GM18951 (cell line): ENCODE results near the gene PAK6.

ENCODE experiments used
- POLR2A ChIP-seq: IDR thresholded peaks from 4 replicates; pipeline ENCODE4 v1.6.1; 2011; ENCODE audit warnings: mild to moderate bottlenecking; ENCODE audit not compliant: insufficient read length, insufficient read depth; ENCODE audit errors: extremely low read depth
- in situ Hi-C: fragments of 300-500 bp; cut with MboI; formaldehyde crosslinking; loops from one replicate; pipeline ENCODE4 v1.12.0; 2022; ENCODE audit warnings: low sequenced_read_pairs, mixed read lengths, inconsistent platforms; ENCODE audit not compliant: unreplicated experiment

PAK6 gene

DNA sequence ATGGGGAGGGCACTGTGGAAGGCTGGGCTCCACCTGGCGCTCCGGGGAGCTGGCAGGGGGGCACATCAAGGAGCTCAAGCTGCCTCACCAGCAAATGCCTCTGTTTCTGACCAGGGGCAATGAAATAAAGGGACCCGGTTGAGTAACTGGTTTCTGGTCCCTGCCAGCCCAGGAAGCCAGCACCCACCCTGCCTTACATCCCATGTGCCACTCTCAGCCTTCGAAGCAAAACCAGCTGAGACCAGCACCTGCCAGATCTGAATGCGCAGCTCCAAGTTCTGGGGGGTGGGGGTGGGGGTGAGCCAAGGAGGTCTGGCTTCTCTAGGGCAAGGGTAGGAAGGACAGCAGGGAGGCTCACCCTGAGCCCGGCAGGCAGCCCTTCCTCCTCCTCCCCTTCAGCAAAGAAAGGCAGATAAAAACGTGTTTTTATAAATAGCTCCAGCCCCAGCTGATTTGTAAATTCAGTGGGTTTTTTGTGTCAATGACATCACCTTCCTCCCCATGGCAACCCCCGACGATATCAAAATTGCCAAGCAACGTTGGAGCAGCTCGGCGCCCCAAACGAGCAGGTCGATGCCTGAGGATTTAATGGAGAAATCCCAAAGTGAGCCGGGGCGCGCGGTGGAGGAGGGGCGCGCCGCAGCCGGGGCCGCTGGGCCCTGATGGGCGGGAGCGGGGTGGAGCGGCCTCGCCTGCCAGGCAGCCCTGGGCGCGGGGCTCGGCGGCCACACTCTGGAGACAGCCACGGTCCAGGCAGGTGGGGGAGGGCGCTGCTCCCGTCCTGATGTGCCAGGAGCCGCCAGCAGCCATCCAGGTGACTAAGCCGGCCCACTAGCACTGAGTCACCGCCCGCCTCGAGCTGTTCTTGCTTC is at the start of gene PAK6:
Gene PAK6 (plus strand): TSS at position 532 of the 872 bp plus-strand sequence. CDS start 25,723 bp downstream, outside the sequence.
- in situ Hi-C loops: no loop called here
- no peak for TF ChIP-seq POLR2A

GRCh38 chr15:40190591-40190990 is 48.3 kb upstream of the PAK6 start:
- no peak for TF ChIP-seq POLR2A
- in situ Hi-C loops: no loop called here

DNA sequence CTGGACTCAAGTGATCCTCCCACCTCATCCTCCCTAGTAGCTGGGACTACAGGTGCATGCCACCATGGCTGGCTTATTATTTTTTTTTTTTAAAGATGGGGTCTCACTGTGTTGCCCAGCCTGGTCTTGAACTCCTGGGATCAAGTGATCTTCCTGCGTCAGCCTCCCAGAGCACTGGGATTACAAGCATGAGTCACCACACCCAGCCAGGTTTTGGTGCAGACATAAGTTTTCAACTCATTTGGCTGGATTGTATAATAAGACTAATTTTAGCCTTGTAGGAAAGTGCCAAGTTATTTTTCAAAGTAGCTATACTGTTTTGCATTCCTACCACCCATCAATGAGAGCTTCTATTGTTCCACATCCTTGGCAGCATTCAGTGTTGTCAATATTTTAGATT is 45.9 kb upstream of the PAK6 start:
- in situ Hi-C loops: no loop called here
- no peak for TF ChIP-seq POLR2A

DNA sequence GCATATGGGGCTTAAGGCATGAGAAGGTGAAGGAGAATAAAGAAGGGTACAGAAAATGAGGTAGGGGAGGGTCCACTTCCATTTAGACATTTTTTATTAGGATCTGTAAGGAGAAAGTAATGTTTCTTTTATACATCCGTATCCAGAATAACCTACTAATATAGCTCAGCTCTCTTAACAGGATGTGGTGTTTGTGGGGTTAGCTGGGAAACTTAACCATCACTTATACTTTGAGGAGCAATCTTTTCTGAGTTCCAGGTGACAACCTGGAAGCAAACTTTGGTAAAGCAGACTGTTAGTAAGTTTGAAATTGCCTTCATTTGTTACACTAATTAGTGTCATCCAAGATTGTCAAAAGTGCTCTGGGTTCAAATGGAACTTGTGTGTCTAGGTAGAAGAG is 41.4 kb upstream of the PAK6 start:
- in situ Hi-C loops: no loop called here
- TF ChIP-seq POLR2A: no peak

DNA sequence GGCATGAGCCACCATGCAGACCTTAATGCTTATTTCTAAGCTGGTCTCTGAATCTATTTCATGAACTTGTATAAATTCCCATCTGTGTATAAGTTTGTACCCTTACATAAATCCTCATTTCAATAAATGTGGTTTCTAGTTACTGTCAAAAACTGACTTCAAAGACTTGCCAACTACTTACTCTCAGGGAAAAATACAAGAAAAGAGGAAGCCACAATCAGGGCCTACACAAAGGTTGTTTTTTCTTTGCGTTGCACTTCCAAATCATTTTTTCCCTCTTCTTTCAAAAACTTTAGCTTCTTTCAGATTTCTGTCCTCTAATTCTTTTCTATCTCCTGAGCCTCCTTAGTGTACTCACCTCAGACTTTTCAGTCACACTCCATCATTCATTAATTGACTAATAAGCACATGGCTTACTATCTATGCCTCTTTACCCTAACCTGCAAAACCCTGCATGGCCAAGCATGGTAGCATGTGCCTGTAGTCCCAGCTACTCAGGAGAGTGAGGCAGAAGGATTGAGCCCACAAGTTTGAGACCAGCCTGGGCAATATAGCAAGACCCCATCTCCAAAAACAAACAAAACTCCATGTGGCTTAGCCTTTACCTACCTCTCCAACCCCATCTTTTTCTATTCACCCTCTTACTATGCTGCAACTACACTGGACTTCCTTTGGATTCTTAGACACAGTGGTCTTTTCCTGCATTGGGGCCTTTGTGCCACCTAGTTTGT is 40.3 kb upstream of the PAK6 start:
- in situ Hi-C loops: no loop called here
- no peak for TF ChIP-seq POLR2A

GRCh38 chr15:40204100-40204499 is 34.8 kb upstream of the PAK6 start:
- TF ChIP-seq POLR2A: no peak
- in situ Hi-C loops: no loop called here

DNA sequence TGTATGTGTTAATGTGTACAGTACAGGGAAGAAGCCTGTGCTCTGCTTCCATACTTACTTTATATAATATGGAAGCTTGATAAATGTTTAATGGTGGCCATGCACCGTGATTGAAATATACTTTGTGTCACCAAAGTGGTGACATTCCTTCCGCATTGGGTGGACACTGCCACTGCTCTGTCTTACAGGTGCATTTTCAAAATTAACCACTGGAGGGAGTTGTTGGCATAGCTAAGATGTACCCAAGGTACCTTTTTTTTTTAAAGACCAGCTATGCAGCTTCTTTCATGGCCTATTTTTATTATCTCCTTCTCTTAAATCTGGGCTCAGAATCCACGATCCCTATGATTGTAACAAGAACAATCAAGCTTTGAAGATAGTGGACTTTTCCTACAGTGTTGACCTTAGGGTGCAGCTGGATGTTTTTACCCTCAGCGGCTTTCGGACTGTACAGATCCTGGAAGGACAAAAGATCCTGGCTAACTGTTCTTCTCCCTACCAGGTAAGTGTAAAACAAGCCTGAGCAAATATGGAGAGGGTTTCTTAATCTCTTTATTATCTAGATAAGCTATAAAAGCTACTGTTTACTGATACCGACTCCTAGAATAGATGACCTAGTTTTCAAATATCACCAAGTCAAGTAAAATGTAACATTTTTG is 21.6 kb upstream of the PAK6 start:
- in situ Hi-C loops: no loop called here

GRCh38 chr15:40219801-40220200 is 19.1 kb upstream of the PAK6 start:
- in situ Hi-C loops: no loop called here
- TF ChIP-seq POLR2A: no peak

More for the DNA sequence above, 21.6 kb upstream of the PAK6 start:
- TF ChIP-seq POLR2A: no peak

DNA sequence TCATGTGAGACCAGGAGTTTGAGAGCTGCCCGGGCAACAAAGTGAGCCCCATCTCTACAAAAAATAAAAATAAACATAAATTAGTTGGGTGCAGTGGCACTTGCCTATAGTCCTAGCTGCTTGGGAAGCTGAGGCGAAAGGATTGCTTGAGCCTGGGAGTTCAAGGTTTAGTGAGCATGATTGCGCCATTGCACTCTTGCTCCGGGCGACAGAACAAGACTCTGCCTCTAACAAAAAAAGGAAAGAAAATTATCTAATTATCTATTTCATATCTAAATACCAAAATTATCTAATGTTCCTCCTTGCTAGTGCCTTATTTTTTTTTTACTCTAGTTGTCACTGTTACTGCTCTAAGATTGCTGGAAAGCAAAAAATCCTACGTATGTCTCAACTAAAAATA is 16.7 kb upstream of the PAK6 start:
- in situ Hi-C loops: no loop called here
- no peak for TF ChIP-seq POLR2A

- in situ Hi-C loops: no loop called here
- no peak for TF ChIP-seq POLR2A
These were observed 12.1 kb upstream of the PAK6 start for GRCh38 chr15:40226736-40227135.

DNA sequence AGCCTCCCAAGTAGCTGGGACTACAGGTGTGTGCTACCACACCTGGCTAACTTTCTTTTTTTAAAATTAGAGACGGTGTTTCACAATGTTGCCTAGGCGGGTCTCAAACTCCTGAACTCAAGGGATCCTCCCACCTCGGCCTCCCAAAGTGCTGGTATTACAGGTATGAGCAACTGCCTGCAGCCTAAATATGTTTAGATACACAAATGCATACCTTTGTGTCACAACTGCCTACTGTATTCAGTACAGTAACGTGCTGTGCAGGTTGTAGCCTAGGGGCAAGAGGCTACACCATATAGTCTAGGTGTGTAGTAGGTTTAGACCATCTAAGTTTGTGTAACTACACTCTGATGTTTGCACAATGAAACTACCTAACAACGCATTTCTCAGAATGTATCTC is 9.5 kb upstream of the PAK6 start:
- in situ Hi-C loops: no loop called here
- no peak for TF ChIP-seq POLR2A

DNA sequence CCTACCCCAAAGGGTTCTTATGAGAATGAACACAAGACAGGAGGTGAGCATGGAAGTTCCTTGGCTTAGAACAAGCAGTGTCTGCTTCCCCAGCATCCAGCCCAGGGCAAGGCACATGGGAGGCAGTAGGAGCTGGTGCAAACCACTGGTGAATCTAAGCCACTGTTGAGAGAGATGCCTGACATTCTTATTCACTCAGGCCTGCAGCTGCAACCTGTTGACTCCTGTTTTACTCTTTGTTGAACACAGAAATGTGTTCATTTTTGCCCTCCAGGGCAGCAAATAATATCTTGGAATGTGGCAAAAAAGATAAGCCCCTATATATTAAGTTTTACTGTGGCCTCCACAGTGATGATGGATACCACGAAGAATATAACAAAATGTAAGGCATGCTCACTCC is 8.9 kb upstream of the PAK6 start:
- in situ Hi-C loops: no loop called here
- no peak for TF ChIP-seq POLR2A

- TF ChIP-seq POLR2A: no peak
- in situ Hi-C loops: no loop called here
These were observed 6.2 kb upstream of the PAK6 start for GRCh38 chr15:40232625-40233070.
